Measurements from ENCODE around the gene HIGD1B.
A peak's percentile ranks its signal among the peaks of the same experiment; 100 is the strongest.
"Not testable (repeated sequence)": the region's sequence is repeated elsewhere in the genome, so short reads cannot be mapped to it uniquely, and the experiment has no call there.

Gene HIGD1B

DNA sequence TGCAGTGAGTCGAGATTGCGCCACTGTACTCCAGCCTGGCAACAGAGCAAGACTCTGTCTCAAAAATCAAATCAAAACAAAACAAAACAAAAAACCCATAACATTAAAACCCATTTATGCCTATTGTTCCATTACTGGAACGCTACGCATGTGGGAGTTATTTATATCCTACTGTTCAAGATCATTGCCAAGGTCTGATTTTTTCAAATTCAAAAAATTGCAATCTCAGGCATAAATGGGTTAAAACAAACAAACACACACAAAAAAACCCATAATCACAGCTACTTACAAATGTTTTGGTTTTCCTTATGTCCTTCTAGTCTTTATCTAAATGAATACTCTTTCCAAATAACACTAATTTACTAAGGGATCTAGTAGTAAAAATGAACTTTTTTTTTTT lies 35.4 kb upstream of the HIGD1B start:
- TF ChIP-seq ZFX (IDR thresholded peaks at IDR 0.05), result no peak
- no peak overlapping the region for H3K27ac ChIP-seq

DNA sequence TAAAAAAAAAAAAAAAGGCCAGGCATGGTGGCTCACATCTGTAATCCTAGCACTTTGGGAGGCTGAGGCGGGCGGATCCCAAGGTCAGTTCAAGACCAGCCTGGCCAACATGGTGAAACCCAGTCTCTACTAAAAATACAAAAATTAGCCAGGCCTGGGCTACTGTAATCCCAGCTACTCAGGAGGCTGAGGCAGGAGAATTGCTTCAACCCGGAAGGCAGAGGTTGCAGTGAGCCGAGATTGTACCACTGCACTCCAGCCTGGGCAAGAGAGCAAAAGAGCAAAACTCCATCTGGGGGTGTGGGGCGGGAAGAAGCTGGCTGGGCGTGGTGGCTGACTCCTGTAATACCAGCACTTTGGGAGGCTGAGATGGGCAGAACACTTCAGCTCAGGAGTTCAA lies 29.2 kb upstream of the HIGD1B start:
- not testable (repeated sequence) for H3K27ac ChIP-seq

DNA sequence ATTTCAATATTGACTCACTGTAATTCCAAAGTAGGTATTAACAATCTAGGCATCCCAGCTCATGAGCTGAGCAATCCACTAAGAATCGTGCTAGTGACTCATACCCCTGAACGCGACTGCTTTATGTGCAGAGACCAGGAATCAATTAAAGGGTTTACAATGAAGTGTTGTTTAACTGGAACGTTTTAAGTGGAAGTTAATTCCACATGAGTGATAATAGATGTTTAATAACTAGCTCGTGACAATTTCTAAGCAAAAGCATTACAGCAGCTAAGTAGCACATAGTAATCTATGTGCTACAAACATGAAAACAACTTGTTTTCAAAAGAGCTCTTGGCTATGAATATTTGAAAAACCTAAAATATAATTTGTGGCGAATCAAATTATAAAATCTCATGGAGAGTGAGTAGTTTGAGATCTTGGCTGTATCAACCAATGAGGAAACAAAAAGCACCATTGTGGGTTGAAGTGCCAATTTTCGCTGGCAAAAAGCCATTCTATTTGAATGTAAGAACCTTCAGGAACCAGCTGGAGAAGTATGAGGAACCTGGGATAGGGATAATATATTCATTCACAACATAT lies 27.0 kb upstream of the HIGD1B start:
- TF ChIP-seq ZFX (IDR thresholded peaks at IDR 0.05), result no peak
- TF ChIP-seq, protein P1, sequence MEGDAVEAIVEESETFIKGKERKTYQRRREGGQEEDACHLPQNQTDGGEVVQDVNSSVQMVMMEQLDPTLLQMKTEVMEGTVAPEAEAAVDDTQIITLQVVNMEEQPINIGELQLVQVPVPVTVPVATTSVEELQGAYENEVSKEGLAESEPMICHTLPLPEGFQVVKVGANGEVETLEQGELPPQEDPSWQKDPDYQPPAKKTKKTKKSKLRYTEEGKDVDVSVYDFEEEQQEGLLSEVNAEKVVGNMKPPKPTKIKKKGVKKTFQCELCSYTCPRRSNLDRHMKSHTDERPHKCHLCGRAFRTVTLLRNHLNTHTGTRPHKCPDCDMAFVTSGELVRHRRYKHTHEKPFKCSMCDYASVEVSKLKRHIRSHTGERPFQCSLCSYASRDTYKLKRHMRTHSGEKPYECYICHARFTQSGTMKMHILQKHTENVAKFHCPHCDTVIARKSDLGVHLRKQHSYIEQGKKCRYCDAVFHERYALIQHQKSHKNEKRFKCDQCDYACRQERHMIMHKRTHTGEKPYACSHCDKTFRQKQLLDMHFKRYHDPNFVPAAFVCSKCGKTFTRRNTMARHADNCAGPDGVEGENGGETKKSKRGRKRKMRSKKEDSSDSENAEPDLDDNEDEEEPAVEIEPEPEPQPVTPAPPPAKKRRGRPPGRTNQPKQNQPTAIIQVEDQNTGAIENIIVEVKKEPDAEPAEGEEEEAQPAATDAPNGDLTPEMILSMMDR (conservative IDR thresholded peaks at IDR 0.05), result no peak
- no peak overlapping the region for H3K27ac ChIP-seq

DNA sequence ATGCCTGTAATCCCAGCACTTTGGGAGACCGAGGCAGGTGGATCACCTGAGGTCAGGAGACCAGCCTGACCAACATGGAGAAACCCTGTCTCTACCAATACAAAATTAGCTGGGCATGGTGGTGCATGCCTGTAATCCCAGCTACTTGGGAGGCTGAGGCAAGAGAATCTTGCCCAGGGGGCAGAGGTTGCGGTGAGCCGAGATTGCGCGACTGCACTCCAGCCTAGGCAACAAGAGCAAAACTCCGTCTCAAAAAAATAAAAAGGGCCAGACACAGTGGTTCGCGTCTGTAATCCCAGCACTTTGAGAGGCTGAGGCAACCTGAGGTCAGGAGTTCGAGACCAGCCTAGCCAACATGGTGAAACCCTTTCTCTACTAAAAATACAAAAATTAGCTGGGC lies 22.4 kb upstream of the HIGD1B start:
- not testable (repeated sequence) for H3K27ac ChIP-seq

DNA sequence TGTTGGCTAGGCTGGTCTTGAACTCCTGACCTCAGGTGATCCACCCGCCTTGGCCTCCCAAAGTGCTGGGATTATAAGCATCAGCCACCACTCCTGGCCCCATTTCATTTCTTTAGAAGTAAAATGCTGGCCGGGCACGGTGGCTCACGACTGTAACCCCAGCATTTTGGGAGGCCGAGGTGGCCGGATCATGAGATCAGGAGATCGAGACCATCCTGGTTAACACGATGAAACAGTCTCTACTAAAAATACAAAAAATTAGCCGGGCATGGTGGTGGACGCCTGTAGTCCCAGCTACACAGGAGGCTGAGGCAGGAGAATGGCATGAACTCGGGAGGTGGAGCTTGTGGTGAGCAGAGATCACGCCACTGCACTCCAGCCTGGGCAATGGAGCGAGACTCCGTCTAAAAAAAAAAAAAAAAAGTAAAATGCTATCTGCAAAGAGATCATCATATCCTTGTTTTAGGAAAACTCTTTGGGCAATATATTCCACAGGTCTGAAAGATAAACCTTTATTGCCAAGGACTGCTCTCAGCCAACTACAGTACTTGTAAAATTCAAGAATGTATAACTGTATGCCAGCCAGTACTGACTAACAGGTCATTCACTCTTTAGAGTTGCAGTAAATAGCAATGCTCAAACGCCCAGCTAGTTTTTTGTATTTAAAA lies 21.4 kb upstream of the HIGD1B start:
- no peak overlapping the region for H3K27ac ChIP-seq
- TF ChIP-seq, protein P1 (conservative IDR thresholded peaks at IDR 0.05), result no peak
- no peak for TF ChIP-seq ZFX (IDR thresholded peaks at IDR 0.05)

DNA sequence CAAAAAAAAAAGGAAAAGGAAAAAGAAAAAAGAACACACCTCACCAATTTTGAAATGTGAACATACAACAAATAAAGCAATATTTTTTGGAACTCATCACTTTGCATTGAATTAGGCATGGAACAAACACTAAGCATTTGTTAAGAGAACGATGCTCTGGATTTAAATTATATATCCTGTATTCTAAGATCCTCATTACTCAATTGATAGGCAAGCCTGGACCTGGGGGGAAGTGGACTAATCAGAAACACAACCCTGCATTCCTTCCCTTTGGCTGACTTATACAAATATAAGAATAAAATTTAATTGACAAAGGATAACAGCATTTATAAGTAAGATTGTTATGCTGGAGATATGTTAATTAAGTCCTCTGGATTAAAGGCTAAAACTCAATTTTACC lies 19.8 kb upstream of the HIGD1B start:
- TF ChIP-seq, protein P1 (conservative IDR thresholded peaks at IDR 0.05), result no peak
- no peak for TF ChIP-seq ZFX (IDR thresholded peaks at IDR 0.05)
- H3K27ac ChIP-seq, result no peak overlapping the region

DNA sequence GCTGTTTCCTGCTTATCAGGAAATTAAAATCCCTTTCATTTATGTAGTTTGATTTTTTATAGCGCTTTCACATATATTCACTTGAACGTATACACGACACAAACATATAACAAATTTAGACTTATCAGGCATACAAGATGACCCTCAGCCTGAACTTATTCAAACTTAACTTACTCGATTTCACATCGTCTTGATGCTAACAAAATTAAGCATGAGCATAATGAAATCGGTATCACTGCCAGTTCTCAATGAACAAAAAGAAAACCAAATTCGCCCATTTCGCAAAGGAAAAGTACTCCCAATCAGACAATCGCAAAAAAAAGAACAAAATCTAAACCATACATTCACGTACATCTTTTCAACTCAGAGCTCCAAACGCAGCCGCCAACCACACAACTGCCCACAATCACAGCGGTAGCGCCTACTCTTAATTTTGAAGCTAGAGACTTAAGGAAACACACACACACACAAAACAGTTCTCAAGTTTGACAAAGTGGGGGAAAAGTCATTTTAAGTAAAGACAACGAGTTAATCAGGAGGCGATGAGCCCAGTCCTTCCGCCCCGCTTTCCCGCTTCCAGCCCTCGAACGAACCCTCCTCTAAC lies 18.7 kb upstream of the HIGD1B start:
- H3K27ac ChIP-seq, result no peak overlapping the region
- TF ChIP-seq ZFX (IDR thresholded peaks at IDR 0.05), result no peak
- TF ChIP-seq, protein P1 (conservative IDR thresholded peaks at IDR 0.05), result no peak

DNA sequence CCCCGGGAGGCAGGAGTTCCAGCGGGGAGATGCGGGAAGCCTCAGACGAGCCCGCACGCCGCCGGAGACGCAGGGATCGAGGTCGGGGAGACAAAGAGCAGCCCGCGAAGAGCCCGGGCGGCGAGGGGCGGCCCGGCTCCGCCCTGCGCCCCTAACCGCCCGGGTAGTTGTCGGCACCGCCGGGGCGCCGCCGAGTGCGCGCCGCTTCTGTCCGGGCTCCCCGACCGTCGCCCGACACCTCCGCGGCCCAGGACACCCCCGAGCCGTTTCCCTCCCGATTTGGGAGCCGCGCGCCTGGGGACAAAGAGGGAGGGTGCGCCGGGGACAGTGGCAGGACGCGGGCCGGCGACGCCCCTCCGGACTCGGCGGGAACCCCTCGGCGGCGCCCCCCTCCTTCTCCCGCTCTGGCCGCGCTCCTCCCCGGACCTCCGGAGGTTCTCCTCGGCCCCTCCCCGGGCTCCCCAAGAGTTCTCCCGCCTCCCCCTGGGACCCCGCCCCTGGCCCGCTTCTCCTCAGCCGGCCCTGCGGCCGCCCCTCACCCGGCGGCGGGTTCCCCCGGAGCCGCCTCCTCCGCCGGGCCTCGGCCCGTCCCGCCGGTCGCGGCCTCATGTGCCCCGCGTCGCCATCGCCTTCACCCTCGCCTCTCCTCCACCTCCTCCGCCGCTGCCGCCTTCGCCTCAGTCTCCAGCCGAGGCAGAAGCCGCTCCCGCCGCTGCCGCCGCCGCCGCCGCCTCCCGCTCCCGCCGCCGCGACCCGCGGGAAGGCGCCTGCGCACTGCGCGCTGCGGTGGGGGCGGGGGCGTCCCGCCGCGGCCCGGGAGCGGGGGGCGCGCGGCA lies 17.9 kb upstream of the HIGD1B start, which contains the start of gene GJC1:
GJC1 (minus strand) TSS at position 765 of the 836 bp plus-strand sequence. CDS start 24,470 bp downstream, outside the sequence.
- no peak; the same call in 1 of the 2 replicates for TF ChIP-seq ZFX (IDR thresholded peaks at IDR 0.05)
- TF ChIP-seq, protein P1 (conservative IDR thresholded peaks at IDR 0.05), result no peak
- H3K27ac ChIP-seq, result peak within 1 kb of the TSS; percentile 20

Data from C4-2B (cell line).